ENCODE measurements around the gene DNAAF2. TPM values are rescaled to one million over a fixed set of nuclear protein-coding genes. Genes with fewer than 3 reads are reported as not detected.

Gene DNAAF2
- total RNA-seq, result 1 to 10 TPM; 5.7 to 9.6 (median 8.9) TPM

- H3K4me3 ChIP-seq (ENCODE audit: low read depth, poor library complexity, severe bottlenecking), result peak within 1 kb of the TSS; percentile 85
- DNase-seq (ENCODE audit: low spot score in 2 of 2), result peak; percentile 60 to 91
- 0 to 2% methylated on average over 18 to 63 of the region's 80 CpGs for WGBS, 2 donors
- intact Hi-C loops (cut with DNase I; ENCODE audit: low total_unique reads), result loop anchor here (5.0 to 10.0 kb wide), 2 partner anchors 130 to 198 kb away; partner anchors contain the start of gene KLHDC2
- TF ChIP-seq CTCF (IDR thresholded peaks at IDR 0.05) (no peak), POLR2A (IDR thresholded peaks at IDR 0.05) (no peak)
These were observed at the start of gene DNAAF2 for GRCh38 chr14:49634547-49635334. TSS of gene DNAAF2 (minus strand) at chr14:49635244. CDS start at chr14:49635149, 95 bp downstream.

- no peak for DNase-seq (ENCODE audit: low spot score in 2 of 2)
- no peak overlapping the region for H3K4me3 ChIP-seq (ENCODE audit: low read depth, poor library complexity, severe bottlenecking)
- TF ChIP-seq POLR2A (IDR thresholded peaks at IDR 0.05), result no peak
- TF ChIP-seq CTCF (IDR thresholded peaks at IDR 0.05), result no peak
- intact Hi-C loops (cut with DNase I; ENCODE audit: low total_unique reads), result no loop called here
- 46 to 47% methylated on average over 2 of the region's 2 CpGs for WGBS, 2 donors
These were observed 44.2 kb upstream of the DNAAF2 start for GRCh38 chr14:49679271-49679670.

- no peak for DNase-seq (ENCODE audit: low spot score in 2 of 2)
- TF ChIP-seq CTCF (IDR thresholded peaks at IDR 0.05) (no peak), POLR2A (IDR thresholded peaks at IDR 0.05) (no peak)
- 93 to 96% methylated on average over 4 of the region's 4 CpGs for WGBS, 2 donors
- H3K4me3 ChIP-seq (ENCODE audit: low read depth, poor library complexity, severe bottlenecking), result no peak overlapping the region
- intact Hi-C loops (cut with DNase I; ENCODE audit: low total_unique reads), result no loop called here
These were observed 42.6 kb upstream of the DNAAF2 start for GRCh38 chr14:49677643-49678042.

- no peak overlapping the region for H3K4me3 ChIP-seq (ENCODE audit: low read depth, poor library complexity, severe bottlenecking)
- 96 to 98% methylated on average over 2 of the region's 2 CpGs for WGBS, 2 donors
- TF ChIP-seq POLR2A (IDR thresholded peaks at IDR 0.05), result no peak
- TF ChIP-seq CTCF (IDR thresholded peaks at IDR 0.05), result no peak
- no peak for DNase-seq (ENCODE audit: low spot score in 2 of 2)
- intact Hi-C loops (cut with DNase I; ENCODE audit: low total_unique reads), result no loop called here
These were observed 38.5 kb upstream of the DNAAF2 start for GRCh38 chr14:49673586-49673985.

DNA sequence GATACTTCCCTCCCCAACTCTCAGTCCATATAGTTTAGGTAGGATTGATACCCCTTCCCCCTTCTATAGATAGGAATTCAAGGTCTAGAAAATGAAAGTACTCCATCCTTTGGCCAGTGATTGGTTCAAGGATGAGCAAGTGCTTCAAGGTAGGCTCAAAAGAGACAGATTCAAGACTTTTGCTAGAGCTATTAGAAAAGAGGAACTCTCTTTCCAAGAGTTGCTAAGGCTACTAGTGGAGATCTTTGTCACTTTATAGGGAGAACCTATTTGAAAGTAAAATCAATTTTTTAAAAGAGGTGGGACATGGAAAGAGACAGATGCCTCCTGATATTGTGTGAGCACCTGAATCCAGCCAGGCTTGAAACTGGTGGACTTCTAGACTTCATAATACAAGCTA lies 35.4 kb upstream of the DNAAF2 start:
- intact Hi-C loops (cut with DNase I; ENCODE audit: low total_unique reads), result no loop called here
- DNase-seq (ENCODE audit: low spot score in 2 of 2), result no peak
- no peak overlapping the region for H3K4me3 ChIP-seq (ENCODE audit: low read depth, poor library complexity, severe bottlenecking)
- TF ChIP-seq POLR2A (IDR thresholded peaks at IDR 0.05), result no peak
- no peak for TF ChIP-seq CTCF (IDR thresholded peaks at IDR 0.05)
